SJCRH30 (cell line): ENCODE results near the gene AUP1. TPM values are rescaled to one million over a fixed set of nuclear protein-coding genes. Genes with fewer than 3 reads are reported as not detected.

ENCODE experiments used
- DNase-seq, 2 experiments: peaks; one replicate each; pipeline ENCODE4 v3.0.0-alpha.2; 2015 to 2020
- H3K27ac ChIP-seq: fragments of 250-450 bp; sonication (Bioruptor Pico); 2 replicates; pipeline ENCODE4 v1.5.1; 2020; ENCODE audit warnings: mild to moderate bottlenecking, moderate library complexity
- H3K27me3 ChIP-seq: fragments of 250-450 bp; sonication (Bioruptor Pico); 2 replicates; pipeline ENCODE4 v1.5.1; 2020; ENCODE audit warnings: mild to moderate bottlenecking, moderate library complexity
- H3K36me3 ChIP-seq: fragments of 250-450 bp; sonication (Bioruptor Pico); 2 replicates; pipeline ENCODE4 v1.5.1; 2020; ENCODE audit warnings: mild to moderate bottlenecking, moderate library complexity
- H3K4me1 ChIP-seq: fragments of 250-450 bp; sonication (Bioruptor Pico); 2 replicates; pipeline ENCODE4 v1.5.1; 2020; ENCODE audit warnings: mild to moderate bottlenecking, moderate library complexity
- H3K4me3 ChIP-seq: fragments of 250-450 bp; sonication (Bioruptor Pico); 2 replicates; pipeline ENCODE4 v1.5.1; 2020; ENCODE audit warnings: mild to moderate bottlenecking, moderate library complexity
- H3K9me3 ChIP-seq: fragments of 250-450 bp; sonication (Bioruptor Pico); replicated peaks from 2 replicates; pipeline ENCODE4 v1.5.1; 2020; ENCODE audit warnings: mild to moderate bottlenecking, moderate library complexity
- total RNA-seq: library from RNA; depleted of rRNA; stranded (reverse); fragments of >200 nt; shearing (Covaris generic); gene quantifications from 2 replicates; pipeline ENCODE4 v1.2.3, GENCODE V29; 2014

AUP1 gene
- total RNA-seq, 1 experiment from 2014 or later, result 132 TPM

DNA sequence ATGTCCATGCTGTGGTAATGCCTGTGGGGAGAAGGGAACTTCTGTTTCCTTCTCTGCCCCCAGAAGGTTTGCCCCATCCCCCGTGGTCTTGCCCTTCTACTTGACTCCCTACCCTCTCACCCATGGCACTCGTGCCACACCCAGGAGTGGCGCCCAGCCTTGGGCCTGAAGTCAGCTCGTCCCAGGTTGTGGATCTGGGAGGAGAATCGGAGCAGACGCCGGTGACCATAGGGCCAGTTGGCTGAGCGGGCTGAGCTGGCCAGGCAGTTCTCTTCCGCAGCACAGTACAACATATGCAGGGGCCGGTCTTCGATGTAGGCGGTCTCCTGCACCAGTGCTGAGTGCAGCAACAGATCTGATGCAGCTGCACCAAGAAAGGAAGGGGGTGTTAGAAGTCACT is 4.9 kb upstream of the AUP1 start:
- H3K4me3 ChIP-seq, result no peak overlapping the region
- no peak overlapping the region for H3K27ac ChIP-seq
- DNase-seq, result no peak

GRCh38 chr2:74533464-74533863 is 4.0 kb upstream of the AUP1 start:
- peaks cover 13% of the 10 kb centered on the region for H3K36me3 ChIP-seq
- no peak overlapping the region for H3K27ac ChIP-seq
- H3K9me3 ChIP-seq, result no peaks in the 10 kb centered on the region
- H3K4me1 ChIP-seq, result peaks cover 2% of the 10 kb centered on the region
- H3K4me3 ChIP-seq, result no peak overlapping the region
- H3K27me3 ChIP-seq, result no peaks in the 10 kb centered on the region
- no peak for DNase-seq

More for the DNA sequence above, 4.9 kb upstream of the AUP1 start:
- Histone ChIP-seq H3K9me3 (no peaks in the 10 kb centered on the region), H3K4me1 (no peaks in the 10 kb centered on the region), H3K27me3 (no peaks in the 10 kb centered on the region; the same call in 1 of the 2 replicates), H3K36me3 (peaks cover 11% of the 10 kb centered on the region)

DNA sequence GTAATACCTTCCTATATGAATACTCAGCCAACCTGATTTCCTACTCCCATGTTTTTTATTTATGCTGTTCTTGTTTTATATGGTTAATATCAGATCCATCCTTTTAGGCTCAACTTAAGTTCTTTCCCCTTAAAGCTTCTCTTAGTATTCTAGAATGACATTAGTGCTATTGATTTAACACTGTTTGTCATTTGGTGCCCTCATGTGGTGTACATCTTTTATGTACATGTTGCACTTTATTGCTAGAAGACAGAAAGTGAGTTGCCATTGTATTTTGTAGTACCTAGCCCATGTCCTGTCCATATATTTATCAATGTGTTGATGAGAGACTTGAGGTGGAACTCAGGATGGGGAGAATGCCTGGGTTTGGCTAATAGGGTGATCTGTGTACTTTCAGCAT is 2.7 kb upstream of the AUP1 start:
- no peak overlapping the region for H3K4me3 ChIP-seq

GRCh38 chr2:74531666-74532065 is 2.2 kb upstream of the AUP1 start:
- no peak overlapping the region for H3K27ac ChIP-seq
- H3K4me1 ChIP-seq, result peaks cover 7% of the 10 kb centered on the region
- peaks cover 29% of the 10 kb centered on the region for H3K36me3 ChIP-seq
- no peak for DNase-seq
- no peaks in the 10 kb centered on the region for H3K27me3 ChIP-seq
- H3K4me3 ChIP-seq, result no peak overlapping the region
- H3K9me3 ChIP-seq, result no peaks in the 10 kb centered on the region

More for the DNA sequence above, 2.7 kb upstream of the AUP1 start:
- no peak for DNase-seq
- peaks cover 7% of the 10 kb centered on the region for H3K4me1 ChIP-seq
- no peaks in the 10 kb centered on the region for H3K27me3 ChIP-seq
- H3K36me3 ChIP-seq, result peaks cover 24% of the 10 kb centered on the region
- H3K9me3 ChIP-seq, result no peaks in the 10 kb centered on the region
- H3K27ac ChIP-seq, result no peak overlapping the region

DNA sequence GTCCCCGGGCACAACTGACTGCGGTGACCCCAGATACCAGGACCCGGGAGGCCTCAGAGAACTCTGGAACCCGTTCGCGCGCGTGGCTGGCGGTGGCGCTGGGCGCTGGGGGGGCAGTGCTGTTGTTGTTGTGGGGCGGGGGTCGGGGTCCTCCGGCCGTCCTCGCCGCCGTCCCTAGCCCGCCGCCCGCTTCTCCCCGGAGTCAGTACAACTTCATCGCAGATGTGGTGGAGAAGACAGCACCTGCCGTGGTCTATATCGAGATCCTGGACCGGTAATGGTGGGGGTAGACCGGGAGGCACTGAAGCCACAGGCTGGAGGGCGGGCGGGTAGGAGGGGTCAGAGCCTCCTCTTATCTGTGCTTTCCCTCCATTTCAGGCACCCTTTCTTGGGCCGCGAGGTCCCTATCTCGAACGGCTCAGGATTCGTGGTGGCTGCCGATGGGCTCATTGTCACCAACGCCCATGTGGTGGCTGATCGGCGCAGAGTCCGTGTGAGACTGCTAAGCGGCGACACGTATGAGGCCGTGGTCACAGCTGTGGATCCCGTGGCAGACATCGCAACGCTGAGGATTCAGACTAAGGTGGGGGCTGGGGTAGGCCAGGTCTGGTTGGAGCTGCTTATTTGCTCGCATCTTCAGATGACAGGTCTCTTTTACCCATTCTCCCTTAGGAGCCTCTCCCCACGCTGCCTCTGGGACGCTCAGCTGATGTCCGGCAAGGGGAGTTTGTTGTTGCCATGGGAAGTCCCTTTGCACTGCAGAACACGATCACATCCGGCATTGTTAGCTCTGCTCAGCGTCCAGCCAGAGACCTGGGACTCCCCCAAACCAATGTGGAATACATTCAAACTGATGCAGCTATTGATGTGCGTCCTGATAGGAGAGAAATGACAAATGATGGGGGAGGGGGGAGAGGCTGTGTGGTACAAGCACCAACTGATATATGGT is 1.0 kb upstream of the AUP1 start:
- H3K27ac ChIP-seq, result peak overlapping the region; percentile 79
- H3K27me3 ChIP-seq, result no peaks in the 10 kb centered on the region
- H3K4me3 ChIP-seq, result peak overlapping the region; percentile 80
- peak; percentile 54 to 61 for DNase-seq
- peaks cover 40% of the 10 kb centered on the region for H3K36me3 ChIP-seq
- no peaks in the 10 kb centered on the region for H3K9me3 ChIP-seq
- H3K4me1 ChIP-seq, result peaks cover 7% of the 10 kb centered on the region

DNA sequence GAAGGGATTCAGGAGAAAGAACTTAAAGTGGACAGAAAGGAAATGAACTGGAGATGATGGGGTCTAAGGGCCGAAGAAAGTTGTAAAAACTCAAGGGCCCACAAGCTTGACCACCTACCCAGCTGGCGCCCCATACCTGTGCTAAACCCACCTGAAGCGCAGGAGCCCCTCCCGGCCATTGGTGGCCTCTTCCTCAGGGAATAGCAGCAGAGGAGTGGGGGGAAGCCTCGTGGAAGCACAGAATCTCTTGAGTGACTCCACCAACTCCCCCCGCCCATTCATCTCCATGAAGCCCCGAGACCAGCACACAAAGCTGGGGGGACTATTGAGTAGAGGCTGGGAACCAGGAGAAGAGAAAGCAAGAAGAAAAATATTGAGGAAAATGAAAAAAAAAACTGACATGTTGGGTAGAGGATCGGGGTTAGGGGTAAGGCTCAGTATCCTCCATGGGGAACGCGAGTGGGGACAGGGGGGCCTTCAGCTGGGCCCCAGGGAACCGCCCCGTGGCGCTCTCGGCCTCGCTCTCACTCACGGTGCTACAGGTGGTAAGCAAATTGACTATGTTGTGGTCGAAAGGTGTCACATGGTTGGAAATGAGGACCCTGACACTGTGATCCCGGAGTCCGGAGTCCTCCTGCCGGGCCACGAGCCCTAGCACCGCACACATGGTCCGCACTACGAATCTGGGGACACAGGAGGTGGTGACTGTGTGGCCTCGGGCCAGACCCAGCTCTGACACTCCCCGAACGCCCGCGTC is 728 bp downstream of the AUP1 start:
- Histone ChIP-seq H3K9me3 (no peaks in the 10 kb centered on the region), H3K4me3 (peak overlapping the region; percentile 80), H3K4me1 (peaks cover 7% of the 10 kb centered on the region), H3K36me3 (peaks cover 40% of the 10 kb centered on the region), H3K27ac (peak overlapping the region; percentile 79), H3K27me3 (no peaks in the 10 kb centered on the region)
- no peak for DNase-seq

- no peak for DNase-seq
- Histone ChIP-seq H3K9me3 (no peaks in the 10 kb centered on the region), H3K36me3 (peaks cover 36% of the 10 kb centered on the region), H3K27ac (no peak overlapping the region), H3K4me1 (peaks cover 7% of the 10 kb centered on the region), H3K4me3 (no peak overlapping the region), H3K27me3 (no peaks in the 10 kb centered on the region)
Observed at GRCh38 chr2:74527741-74528140, 1.8 kb downstream of the AUP1 start.

GRCh38 chr2:74526649-74527230 is 2.8 kb downstream of the AUP1 start:
- H3K27me3 ChIP-seq, result no peaks in the 10 kb centered on the region
- H3K36me3 ChIP-seq, result peaks cover 34% of the 10 kb centered on the region
- H3K9me3 ChIP-seq, result no peaks in the 10 kb centered on the region
- H3K4me1 ChIP-seq, result peaks cover 7% of the 10 kb centered on the region
- no peak for DNase-seq
- H3K27ac ChIP-seq, result no peak overlapping the region
- no peak overlapping the region for H3K4me3 ChIP-seq

GRCh38 chr2:74525717-74526648 is 3.5 kb downstream of the AUP1 start, which contains the start of gene DQX1:
Gene DQX1, minus strand, starts transcription at chr2:74526231. Its CDS starts 502 bp downstream, at chr2:74525729.
- no peaks in the 10 kb centered on the region for H3K9me3 ChIP-seq
- peaks cover 30% of the 10 kb centered on the region for H3K36me3 ChIP-seq
- no peak within 1 kb of the TSS for H3K27ac ChIP-seq
- peak in 1 of 2 experiments; percentile 59 for DNase-seq
- peaks cover 7% of the 10 kb centered on the region for H3K4me1 ChIP-seq
- no peak within 1 kb of the TSS for H3K4me3 ChIP-seq
- H3K27me3 ChIP-seq, result no peaks in the 10 kb centered on the region

DNA sequence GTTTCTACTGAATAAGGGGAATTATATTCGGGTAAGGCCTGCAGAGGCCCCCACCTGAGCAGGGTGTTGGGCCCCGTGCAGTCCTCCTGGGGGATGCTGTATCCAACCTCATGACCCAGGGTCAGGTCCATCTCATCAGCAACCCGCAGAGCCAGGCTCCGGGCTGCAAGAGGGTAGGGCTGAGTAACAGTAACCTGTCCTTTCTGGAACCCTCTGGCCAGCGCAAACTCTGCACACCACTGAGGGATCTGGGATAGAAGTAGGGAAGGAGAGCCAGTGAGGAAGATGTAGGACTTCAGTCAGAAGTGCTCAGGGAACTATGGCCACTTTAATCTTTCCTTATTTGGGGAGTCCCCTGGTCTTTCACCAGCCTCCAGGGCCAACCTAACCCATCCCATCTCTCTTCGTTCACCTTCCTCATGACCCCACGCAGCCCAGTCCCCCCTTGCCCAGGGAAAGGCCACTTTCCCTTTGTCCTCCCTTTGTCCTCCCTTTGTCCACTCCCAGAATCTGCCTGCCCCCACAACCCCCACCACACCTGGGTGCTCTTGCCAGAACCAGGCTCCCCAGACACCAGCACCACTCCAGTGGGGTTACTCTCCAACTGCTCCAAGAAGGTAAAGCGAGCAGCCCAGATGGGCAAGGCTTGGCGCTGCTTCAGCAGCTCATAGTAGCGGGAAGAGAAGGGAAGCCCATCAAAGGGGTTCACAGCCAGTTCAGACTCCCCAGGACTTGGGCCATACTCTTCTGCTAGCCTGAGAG is 4.4 kb downstream of the AUP1 start:
- Histone ChIP-seq H3K4me1 (peaks cover 7% of the 10 kb centered on the region), H3K9me3 (no peaks in the 10 kb centered on the region), H3K27me3 (no peaks in the 10 kb centered on the region), H3K27ac (no peak overlapping the region), H3K36me3 (peaks cover 30% of the 10 kb centered on the region), H3K4me3 (no peak overlapping the region)
- no peak for DNase-seq

- peaks cover 7% of the 10 kb centered on the region for H3K4me1 ChIP-seq
- no peak overlapping the region for H3K4me3 ChIP-seq
- H3K27ac ChIP-seq, result no peak overlapping the region
- DNase-seq, result no peak
- H3K36me3 ChIP-seq, result peaks cover 30% of the 10 kb centered on the region
- H3K9me3 ChIP-seq, result no peaks in the 10 kb centered on the region
- no peaks in the 10 kb centered on the region for H3K27me3 ChIP-seq
Observed at GRCh38 chr2:74524005-74524404, 5.5 kb downstream of the AUP1 start.

DNA sequence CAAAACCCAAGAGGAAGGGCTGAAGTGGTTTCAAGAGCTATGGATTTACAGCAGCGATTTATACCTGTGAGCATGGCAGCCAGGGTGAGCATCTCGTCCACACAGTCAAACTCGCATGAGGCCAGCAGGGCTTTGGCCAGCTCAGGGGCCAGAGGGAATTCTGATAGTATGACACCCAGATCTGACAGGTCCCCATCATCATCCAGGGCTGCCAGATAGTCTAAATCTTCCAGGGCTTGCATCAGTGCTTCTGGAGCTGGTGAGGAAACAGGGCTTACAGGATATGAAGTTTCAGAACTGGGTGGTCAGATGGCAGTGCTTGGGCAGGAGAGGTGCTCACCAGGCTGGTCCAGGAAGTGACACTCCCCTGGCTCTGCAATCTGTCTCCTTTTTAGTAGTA is 7.0 kb downstream of the AUP1 start:
- no peak overlapping the region for H3K4me3 ChIP-seq
- peaks cover 19% of the 10 kb centered on the region for H3K36me3 ChIP-seq
- no peak for DNase-seq

DNA sequence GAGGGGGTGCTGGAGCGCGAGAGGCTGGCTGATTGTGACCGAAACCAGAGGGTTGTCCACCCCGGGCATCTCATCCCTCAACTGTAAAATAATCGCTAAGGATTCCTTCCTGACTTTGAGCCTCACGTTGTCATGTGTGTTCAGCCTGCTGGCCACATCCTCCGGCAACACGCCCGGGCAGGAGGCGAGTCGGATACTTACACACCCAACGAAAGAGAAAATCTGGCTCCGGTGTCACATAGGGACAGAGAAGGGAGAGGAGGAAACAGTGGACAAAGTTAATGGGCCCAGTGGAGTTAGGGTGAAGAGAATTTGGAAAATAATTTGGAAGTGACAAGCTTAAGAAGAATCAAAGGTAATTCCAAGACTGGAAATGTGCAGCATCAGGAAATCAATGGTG is 12.9 kb downstream of the AUP1 start:
- no peaks in the 10 kb centered on the region for H3K9me3 ChIP-seq
- no peak overlapping the region for H3K27ac ChIP-seq
- no peaks in the 10 kb centered on the region for H3K4me1 ChIP-seq
- no peaks in the 10 kb centered on the region for H3K27me3 ChIP-seq
- H3K4me3 ChIP-seq, result no peak overlapping the region
- H3K36me3 ChIP-seq, result no peaks in the 10 kb centered on the region
- DNase-seq, result no peak

More for the DNA sequence above, 7.0 kb downstream of the AUP1 start:
- Histone ChIP-seq H3K27ac (no peak overlapping the region), H3K27me3 (no peaks in the 10 kb centered on the region), H3K9me3 (no peaks in the 10 kb centered on the region), H3K4me1 (no peaks in the 10 kb centered on the region)
